Bone marrow (tissue), 2 donors: ENCODE data around the gene TRIO.

Experiments
- DNase-seq, 2 donors: peaks; one replicate each; lab custom pipeline; 2025; lab: John Stamatoyannopoulos, UW

The TRIO gene

DNA sequence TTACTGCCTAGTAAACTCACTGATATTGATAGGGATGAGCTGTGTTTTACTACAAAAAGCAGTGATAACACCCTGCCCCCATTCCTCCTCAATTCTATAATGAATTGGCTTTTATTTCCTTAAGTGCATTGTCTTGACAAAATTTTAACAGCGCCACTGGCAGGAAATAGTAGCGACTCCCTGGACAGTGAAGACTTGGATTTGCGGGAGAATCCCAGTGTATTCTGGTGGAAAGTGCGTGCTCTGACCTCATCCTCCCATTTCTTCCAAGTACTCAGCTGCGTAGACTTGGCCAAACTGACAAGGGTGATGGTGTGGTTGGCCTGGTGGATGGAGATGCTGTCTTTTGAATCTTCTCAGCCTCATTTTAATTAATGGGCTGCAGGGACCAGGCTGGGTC, 5.3 kb downstream of the TRIO start:
- no peak for DNase-seq

DNA sequence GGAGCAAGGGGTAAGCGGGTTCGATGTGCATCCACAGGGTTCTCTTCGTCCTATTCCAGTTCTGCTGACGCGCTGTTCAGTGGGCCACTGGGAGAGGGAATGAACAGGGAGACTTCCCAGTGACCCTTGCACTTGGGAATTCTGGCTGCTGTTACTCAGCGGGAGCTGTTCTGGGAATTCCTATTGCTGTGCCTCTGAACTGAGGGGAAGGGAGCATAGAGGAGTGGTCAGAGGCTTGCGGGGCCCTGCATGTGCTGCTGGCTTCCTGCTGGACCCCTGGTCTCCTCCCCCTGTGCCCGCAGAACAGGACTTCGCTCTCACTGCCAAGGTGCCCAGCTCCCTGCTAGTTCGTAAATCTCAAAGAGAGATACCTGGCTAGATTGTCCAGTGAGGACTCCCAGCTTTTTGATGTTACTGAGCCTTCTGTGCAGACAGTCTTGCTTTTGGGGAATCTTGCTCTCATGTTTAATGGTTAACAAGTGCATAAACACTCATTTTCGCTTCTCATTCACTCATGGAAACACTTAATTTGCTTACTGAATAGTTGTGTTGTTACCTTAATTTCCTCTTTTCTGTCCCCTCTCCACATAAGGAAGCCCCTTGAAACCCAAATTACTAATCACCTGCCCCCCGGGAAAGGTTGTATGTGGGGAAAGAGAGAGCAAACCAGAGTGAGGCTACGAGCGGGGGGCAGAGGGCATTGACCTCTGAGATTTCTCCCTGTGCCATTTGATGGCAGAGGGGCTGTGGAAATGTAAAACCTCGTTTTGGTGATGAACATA, 5.9 kb downstream of the TRIO start:
- no peak for DNase-seq

DNA sequence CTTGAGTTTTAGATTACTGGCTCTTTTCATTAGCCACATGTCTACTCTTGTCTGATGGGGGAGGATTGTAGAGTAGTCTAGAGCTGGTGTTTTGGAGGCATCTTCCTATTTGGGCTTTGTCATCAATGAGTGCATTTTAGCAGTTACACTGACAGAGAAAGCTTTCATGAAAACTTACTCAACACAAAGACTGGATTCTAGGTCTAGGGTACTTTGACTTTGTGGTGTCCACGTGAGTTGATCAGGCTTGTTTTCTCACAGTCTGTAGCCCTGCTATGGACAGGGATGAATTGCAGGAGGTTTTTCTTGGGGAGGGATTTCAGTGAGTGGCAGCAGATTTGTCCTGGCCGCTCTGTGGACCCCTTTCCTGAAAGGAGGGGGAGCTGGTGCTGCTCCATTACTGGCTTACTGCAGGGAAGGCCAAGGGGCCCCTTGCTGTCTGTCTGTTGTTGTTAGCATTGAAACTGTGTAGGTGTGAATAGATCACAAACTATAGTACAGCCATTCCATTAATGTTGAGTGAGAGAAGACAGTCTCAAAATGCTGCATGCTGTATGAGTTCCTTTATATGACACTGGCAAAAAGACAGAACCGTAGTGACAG, 6.6 kb downstream of the TRIO start:
- no peak for DNase-seq

DNA sequence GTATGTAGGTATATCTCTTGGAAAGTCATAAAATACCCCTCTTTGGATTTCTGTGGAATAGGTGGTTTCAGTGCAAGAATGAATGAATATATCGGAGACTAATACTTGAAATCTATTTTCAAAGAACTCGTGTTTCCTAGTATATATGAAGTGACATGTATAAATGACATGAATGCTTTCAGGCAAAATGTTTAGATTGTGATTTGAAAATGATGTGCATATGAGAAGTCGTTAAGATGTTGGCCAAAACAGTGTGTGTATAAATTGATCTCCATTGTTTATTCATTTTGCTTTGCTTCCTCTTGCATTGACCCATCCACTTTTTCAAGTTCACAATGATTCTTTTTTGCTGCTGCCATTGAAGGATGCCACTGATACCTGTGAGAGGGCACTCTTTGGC, 8.3 kb downstream of the TRIO start:
- no peak for DNase-seq

DNA sequence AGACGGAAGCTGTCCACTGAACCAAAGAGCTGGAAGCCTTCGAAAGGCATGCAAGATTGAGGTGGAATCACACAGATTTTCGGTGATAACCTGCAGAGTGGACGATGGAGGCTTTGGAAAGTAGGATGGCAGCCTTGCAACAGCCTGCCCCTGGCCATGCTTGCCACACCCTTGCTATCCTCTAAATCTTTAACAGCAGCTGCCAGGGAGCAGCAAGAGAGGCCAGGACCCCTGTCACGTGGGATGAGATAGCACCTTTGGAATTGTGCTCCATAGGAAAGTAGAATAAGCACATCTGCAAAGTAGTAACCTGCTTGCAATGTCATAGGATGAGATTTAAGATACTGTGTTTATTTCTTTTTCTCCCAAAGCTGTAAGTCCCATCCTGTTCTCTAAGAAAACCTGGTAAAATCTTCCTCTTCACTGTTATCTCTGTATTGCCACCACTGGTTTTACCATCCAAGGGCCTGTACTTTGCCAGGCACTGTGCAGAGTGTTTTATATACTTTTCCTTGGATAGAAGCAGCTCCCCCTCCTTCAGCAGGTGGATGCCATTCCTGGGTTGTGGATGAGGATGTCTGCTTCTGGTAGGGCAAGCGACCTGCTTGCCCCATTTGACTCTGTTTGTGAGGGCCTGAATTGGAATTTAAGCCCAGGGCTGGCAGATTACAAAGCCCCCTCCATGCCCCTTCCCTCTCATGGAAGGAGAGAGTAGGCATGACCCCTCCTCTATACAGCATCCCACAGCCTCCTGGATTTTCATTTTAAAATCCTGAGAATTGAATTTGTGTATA, 10.1 kb downstream of the TRIO start:
- DNase-seq, result no peak

DNA sequence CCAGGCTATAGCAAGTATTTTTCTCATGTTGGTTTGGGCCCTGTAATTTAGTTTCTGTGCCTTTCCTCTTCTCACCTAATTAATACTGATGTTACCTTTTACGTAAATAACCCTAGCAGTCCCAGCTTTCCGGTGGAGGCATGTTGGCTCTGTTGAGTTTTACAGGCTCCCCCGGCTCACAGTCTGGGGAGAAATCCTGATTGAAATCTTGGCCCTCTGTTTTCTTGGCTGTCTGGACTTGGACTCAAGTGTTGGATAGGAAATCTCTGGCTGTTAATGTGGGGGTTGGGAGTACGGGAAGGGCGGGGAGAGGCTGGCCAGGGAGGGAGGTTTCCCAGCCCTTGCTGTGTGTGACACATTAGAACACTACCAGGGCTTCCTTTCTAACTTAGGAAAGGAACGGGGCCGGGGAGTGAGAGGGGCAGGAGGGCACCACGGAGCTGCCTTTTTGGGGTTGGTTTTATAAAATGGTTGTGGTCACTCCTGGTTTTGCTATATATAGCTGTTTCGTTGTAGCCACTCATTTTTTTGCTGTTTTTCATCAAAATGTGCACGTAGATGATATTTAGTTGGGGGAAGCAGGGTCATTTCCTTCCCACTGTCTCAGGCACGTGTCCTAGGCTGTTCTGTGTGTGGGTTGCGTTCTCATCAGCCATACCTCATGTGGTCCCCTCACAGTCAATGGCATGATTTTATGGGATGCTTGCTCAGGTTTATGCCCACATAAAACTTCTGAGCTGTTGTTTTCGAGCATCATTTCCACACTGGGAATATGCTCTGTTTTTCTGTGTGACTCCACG, 11.0 kb downstream of the TRIO start:
- no peak for DNase-seq

DNA sequence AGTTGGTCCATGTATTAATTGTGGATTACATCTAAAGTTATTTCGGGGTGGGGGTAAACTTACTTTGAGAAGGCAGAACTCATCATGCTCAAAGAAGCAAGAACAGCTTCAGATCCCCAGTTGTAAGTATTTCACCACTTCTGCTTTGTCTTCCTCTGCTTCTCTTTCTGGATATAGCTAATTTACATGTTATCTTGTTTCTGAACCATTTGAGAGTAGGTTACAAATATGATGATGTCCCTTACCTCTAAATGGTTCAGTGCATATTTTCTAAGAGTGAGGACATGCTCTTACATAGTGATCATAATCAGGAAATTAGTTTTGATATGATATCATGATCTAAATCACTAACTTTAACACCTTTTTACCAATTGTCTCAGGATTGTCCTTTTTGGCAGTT, 11.9 kb downstream of the TRIO start:
- peak in 1 of 2 donors; percentile 41 for DNase-seq

DNA sequence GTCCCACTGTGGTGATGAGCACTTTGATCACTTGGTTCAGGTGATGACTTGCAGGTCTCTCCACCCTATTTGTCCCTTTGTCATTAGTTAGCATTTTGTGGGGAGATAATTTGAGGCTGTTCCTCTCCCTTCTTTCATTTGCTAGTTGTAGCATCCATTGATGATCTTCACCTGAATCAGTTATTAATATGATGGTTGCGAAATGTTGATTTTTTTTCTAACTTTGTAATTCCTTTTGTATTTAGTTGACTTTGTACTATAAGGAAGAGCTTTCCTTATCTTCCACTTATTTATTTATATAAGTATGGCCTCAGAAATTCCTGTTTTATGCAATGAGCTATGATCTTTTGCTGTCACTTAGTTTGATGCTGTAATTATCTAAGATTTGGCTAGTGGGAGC, 12.6 kb downstream of the TRIO start:
- no peak for DNase-seq

DNA sequence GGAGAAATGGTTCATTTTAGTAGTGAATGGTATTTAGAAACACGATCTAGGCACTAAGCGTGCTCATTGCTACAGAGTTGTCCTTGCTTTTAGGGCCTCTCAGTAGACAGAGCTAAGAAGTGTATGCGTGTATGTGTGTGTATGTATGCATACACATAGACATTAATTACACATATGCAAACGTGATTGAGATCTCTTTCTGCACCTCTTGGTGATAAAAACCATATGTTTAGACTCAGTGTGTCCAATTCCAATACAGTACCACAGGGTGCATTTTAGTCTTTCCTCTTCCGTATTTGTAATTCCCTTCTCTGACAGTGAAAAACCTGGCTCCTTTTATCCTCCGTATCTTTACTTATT, 13.1 kb downstream of the TRIO start:
- DNase-seq, result no peak

DNA sequence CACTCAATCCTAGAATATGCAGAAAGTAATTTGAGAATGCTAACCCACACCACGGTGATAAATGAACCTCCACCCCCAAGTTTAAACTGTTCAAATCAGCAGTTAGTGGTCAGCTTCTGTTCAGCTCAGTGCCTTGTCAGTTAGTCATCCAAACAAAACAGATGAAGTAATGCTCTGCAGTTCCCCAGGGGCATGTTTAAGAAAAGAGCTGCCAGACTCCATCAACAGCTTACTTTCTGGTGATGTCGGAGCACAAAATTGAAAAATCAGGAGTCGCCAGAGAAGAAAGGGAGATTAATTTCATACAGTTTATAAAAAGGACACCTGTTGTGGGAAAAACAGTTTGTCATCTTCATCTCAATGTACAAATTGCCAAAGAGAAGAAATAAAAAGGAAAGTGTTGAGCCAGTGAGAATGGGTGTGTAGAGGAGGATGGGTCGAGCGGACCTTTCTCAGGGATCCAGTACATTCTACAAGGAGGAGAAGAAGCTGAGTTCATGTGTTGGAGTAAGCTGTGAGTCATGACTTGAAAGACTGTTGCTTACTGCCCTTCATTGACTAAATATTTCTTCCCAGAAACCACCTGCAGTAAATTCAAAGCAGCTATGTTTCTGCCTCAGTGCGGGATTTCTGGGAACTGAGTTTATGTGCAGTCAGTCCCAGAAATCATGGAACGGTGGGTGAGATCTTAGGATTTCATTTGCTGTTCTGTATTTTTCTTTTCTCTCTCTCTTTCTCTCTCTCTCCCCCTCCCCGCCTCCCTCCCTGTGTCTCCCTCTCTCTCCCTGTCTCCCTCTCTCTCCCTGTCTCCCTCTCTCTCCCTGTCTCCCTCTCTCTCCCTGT, 13.7 kb downstream of the TRIO start:
- peak in 1 of 2 donors; percentile 27 for DNase-seq

DNA sequence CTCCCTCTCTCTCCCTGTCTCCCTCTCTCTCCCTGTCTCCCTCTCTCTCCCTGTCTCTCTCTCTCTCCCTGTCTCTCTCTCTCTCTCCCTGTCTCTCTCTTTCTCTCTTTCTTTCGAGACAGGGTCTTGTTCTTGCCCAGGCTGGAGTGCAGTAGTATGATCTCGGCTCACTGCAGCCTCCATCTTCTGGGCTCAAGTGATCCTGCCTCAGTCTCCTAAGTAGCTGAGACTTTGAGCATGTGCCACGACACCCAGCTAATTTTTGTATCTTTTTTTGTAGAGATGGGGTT, 14.3 kb downstream of the TRIO start:
- no peak for DNase-seq

DNA sequence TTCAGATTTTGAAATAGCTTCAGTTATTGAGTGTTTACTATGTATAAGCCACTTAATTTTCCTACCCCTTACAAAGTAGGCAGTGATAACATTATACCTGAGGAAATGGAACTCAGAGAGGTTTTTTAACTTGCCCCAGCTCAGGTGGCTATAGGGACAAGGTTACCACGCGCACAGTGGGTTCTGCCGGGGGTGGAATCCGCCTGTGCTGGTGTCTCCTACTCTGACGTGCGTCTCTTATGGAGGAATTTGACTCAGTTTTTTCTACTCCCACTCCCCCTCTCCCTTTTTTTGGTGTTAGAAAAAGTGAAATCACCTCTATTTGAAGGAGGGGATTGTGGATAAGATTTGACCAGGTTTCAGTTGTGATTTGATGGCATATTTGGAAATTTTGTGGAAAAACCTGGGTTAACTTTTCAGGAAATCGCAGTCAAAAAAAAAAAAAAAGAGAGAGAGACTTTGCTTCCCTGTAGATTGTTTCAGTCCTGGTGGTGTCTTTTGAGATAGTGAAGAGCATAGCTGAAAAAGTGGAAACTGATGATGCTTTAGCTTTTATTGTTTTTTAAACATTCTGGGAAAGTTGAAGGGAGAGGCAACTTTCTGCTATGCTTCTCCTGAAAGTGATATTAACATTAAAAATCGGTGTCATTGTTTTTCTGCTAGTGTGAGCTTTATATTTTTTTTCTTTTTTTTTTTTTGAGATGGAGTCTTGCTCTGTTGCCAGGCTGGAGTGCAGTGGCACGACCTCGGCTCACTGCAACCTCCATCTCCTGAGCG, 15.9 kb downstream of the TRIO start:
- no peak for DNase-seq

DNA sequence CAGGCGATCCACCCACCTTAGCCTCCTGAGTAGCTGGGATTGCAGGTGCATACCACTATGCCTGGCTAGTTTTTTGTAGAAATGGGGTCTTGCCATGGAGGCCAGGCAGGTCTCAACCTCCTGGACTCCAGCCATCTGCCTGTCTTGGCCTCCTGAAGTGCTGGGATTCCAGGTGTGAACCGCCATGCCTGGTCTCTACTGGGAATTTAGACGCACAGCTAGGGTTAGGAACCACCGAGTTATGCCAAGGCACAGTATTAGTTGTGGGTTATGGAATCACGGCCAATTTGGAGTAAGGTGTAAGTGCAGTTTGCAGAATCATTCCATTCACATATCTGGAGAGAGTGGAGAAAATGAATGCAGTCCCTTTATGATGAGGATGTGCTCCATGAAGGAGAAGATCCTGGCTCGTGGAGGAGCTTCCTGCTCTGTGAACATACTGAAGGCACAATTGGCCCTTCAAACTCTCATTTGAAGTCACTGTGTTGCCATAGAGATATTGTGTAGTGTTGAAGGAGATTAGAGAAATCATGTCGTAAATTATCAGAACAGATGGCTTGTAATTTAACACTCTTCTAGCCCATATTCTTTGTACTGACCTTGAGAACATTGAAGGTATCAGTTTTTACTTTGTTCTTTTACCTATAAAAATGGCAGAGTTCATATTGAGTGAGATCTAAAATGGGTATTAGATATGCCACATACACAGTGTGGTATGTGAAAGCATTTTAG, 18.8 kb downstream of the TRIO start:
- DNase-seq, result no peak

DNA sequence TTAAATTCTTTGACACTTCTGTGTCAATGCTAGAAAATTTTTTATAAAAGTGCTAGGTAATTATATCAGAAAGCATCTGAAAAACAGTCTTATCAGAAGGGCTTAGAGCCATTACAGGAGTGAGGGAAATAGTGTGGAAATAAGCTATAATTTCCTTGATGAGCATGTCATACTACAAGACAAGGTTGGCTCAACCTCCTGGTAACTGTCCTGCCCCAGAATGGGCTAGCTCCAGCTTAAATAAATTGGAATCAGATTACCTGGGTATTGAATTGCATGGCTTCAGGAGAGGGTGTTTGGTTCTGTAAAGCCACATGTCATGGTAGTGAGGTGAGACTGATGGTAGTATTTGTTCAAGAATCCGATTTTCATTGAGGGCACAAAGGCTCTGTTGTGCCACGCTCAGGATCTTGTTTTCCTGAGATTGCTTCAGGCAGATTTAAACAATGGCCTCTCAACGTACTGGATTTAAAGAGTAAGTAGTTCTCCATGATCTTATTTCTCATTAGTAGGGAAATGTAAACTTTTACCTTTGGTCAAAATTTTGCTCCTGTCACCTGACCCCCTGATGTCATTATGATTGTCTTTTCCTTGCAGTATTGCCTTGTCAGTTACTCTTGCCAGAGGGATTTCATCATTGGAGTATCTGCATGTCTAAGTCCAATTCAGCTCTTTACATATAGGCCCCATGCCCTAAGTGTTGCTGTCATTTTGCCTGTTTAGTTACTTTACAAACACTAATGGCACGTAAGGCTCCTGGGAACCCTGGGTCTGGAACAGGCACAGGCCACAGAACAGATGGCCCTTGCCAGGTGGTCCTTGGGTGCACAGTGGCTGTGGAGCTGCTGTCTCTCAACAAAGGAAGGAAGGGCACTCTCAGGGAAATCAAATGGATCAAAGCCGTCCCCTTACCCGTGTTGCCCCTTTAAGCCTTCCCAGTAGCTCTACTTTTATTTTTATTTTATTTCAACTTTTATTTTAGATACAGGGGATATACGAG, 21.3 kb downstream of the TRIO start:
- DNase-seq, result no peak

DNA sequence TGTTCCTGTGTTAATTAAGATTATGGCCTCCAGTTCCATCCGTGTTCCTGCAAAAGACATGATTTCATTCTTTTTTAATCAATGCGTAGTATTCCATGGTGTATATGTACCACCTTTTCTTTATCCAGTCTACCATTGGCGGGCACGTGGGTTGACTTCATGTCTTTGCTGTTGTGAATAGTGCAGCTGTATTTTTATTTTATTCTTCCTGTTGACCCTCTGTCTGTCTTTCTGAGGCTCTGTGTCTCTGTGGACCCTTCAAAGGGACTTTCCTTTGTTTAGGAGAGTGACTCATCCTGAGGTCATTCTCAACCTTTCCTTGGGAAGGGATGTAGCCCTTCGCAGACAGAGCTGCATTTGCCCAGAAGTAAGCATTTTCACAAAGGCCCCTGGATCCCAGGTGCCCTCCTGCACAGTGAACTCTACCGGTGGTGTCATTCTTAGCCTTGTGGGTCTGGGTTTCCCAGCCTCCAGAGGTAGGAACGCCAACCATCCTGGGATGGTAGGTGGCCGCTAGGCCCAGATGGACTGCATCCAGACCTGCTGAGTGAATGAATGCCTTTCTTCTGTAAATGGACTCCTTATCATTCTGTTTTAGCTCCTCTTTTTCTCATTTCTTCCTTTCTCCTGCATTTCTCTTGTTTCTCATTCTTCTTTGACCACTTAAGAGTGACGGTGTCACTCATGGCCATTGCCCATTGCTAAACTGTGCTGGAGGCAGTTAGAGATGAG, 22.4 kb downstream of the TRIO start:
- DNase-seq, result no peak

DNA sequence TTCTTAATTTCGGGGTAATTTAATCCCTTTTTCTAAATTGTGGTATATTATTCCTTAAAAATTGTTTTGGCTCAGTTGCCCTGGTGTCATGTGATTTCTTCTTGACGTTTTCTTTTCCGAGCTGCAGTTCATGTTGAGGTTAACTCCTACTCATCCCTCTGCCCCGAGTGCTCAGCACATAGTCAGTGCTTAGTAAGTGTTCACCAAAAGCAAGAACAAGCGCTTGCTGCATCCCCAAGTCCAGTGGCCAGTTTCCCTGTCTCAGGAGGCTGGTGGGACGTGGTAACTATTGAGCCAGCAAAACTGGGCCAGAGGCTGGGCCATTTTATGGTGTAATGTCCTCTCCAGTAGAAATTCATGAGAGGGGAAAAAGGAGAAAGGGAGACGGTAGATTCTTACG, 23.3 kb downstream of the TRIO start:
- DNase-seq, result no peak

DNA sequence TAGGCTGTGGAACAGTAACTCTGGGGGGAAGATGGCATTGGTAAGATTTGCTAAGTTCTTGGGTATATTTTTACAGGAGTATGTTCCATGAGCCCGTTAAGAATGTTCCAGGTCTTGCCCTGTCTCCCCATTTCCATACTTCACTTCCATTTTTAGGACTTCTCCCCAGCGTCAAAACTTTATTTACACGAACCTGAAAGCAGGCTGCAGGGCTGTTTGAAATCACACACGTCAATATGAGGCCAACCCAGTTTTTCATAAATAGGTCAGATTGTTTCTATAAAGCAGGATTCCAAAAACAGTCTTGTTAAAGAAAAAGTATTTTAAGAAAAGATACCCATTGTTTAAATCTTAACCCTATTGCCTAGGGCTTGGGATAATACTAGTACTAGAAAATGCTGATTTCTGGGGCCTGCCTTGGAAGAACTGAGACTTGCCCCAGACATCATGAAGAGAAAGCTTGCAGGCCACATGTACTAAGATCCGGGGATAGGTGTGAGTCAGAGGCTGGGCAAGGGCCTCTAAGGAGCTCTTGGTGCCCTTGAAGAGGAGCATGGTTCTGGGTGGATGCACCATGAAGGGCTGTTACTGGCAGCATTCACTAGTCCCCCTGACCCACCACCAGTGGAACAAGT, 24.2 kb downstream of the TRIO start:
- no peak for DNase-seq
